ENCODE measurements around the gene PLCB1.

PLCB1 gene

DNA sequence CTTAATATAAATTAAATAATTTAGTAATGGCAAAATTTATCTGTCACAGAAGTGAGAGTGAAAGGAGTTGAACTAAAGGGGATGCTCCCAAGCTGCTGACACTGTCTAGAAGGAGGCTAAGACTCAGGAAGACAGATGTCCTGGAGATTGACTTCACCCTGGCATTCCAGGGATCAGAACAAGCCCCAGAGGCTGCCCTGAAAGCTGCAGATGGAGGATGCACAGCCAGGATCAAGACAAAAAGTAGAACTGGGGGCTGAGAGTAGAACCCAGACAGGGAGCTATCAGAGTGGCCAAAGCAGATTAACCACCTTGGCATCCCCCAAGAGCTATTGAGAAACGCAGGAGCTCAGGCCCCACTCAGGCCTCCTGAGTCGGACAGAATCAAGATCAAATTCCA lies 747.6 kb downstream of the PLCB1 start:
- no peak for DNase-seq (ENCODE audit: low read depth, low spot score)

DNA sequence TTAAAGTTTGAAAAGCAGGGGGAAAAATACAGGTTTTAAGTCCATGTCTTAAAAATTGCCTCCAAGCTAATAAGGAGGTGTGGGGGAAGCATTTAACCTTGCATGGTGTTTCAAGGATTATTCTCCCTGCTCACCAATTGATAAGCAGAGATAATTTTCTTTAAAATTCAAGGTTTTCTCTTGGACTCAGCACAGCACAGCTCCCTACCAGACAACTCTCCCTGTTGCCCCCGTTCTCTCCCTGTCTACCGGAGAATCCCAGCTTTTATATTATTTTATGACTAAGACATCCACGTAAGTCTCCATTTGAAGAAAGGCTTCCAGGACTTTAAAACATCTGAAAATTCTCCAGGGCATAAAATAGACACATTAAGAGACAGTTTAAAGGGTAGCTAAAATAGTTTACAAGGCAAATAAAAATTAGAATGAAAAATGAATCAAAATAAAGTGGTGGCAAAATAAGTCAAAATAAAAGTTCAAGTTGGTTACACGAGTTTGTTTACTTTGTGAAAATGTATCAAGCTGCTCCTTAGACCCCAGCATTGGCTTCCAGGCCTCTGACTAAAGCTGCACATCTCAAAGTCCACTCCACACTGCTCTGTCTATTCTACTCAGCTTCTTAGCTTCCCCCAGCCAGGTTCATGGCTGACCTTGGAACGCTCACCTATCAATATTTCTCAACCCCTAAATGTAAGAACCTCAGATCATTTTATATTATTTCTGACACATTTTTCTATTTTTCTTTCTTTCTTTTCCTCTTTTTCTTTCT lies 748.2 kb downstream of the PLCB1 start:
- DNase-seq (ENCODE audit: low read depth, low spot score), result no peak

- DNase-seq (ENCODE audit: low read depth, low spot score), result no peak
Measured at GRCh38 chr20:8891039-8891438, 759.0 kb downstream of the PLCB1 start.

DNA sequence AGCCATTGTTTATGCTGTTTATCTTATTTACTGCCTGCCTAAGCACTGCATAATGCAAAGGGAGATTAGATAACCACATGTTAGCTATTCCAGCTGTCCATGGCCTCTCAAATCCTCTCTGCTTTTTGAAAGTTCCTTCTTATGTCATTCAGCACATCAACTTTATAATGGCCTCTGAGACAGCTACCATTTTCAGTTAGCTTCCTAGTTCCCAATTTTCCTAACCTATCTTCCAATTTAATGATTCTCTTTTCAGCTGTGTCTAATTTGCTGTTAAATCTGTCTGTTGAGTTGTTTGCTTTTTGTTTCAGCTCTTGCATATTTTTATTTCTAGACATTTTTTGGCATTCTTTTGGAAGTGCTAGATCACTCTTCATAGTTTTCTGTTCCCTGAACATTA lies 763.4 kb downstream of the PLCB1 start:
- no peak for DNase-seq (ENCODE audit: low read depth, low spot score)

DNA sequence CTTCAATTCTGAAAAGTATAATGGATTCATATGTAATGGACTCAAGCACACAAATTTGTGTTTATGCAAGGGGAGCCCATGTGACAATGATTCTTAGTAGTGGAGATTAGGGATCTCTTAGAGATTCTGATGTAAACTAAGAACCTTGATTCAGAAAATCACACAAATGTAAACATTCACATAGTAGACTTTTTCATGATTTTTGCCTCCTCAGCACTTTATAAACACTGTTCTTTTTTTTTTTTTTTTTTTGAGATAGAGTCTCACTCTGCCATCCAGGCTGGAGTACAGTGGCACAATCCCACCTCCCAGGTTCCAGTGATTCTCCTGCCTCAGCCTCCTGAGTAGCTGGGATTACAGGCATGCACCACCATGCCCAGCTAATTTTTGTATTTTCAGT lies 766.8 kb downstream of the PLCB1 start:
- DNase-seq (ENCODE audit: low read depth, low spot score), result no peak

DNA sequence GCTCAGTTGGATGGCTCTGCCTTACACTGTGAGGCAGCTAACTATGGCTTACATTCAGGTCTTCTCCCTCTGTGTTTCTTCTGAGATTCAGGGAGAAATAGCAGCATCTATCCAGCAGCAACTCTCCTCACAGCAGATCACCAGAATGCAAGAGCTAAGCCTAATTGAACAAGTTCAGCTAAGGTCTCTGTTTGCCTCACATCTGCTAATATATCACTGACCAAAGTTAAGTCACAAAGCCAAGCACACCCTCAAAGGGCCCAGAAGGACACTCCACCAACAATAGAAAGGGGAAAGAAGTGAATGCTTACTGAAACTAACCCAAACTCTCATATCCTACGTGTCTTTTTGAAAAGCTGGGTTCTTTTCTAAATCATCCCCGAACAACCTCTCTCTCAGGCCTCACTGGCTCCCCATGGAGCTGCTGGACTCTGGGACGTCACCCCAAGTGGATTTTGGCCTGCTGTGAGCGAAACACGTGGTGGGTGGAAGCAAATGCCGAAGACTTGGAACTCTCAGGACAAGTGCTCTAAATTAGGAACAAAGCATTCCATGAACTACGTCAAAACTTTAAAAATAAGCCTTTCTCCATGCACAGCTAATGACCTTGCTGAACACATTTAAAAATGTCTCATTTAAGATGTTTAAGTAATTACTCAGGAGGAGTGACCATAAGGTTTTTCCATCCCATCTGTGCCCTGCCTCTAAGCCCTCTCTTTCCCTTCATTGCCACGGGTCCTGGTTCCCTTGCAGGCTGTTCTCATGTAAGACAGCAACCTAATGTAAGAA lies 769.4 kb downstream of the PLCB1 start:
- no peak for DNase-seq (ENCODE audit: low read depth, low spot score)

DNA sequence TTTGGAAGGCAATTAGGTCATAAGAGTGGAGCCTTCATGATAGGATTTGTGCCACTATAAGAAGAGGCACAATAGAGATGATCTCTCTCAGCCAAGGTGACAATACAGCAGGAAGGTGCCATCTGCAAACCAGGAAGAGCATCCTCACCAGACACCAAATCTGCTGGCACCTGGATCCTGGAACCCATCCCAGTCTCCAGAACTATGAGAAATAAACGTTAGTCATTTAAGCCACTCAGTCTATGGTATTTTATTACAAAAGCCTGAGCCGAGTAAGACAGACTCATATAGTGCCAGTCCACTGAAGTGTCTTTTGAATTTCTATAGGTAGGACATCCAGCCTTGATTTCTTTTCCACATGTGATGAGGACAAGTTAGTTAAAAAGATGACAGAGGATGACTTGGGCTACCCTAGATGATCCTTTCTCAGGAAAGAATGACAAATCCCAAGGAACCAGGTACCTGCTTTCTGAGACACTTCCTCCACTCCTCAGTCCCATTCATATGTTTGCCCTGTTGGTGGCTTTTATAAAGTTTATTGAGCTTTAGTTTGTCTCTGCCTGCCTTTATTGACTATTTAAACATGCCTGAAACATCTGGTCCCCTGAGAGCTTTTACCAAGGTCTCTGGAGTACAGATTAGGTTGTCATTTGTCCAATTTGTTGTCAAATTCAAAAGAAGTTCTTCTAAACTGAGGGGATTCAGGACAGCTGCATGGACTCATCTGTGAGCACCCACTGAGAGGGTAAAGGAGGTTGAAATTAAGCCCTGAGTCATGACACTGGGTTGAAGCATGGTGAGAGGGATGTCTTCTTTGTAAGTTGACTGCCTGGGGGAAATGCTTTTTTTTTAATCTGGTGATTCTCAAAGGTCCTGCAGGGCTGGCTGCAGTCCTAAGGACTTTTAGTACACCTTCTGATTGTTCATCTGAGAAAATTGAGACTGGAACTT lies 771.9 kb downstream of the PLCB1 start:
- peak; percentile 18 for DNase-seq (ENCODE audit: low read depth, low spot score)

DNA sequence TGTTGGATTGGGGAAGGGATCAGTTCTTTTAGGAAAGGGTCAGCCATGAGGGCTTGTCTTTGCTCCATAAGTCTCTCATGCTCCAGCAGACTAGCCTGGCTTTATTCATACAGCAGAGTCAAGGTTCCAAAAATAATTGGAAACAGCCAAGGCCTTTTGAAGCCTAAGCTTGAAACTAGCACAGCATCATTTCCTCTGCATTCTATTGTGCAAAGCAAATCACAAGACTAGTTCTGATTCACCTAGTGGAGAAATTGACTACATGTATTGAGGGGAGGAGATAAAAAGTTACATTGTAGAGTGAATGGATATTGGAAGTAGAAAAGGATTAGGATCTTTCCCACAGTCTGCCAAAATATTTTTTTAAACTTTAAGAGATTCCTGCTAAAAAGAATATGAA lies 777.5 kb downstream of the PLCB1 start:
- DNase-seq (ENCODE audit: low read depth, low spot score), result no peak

DNA sequence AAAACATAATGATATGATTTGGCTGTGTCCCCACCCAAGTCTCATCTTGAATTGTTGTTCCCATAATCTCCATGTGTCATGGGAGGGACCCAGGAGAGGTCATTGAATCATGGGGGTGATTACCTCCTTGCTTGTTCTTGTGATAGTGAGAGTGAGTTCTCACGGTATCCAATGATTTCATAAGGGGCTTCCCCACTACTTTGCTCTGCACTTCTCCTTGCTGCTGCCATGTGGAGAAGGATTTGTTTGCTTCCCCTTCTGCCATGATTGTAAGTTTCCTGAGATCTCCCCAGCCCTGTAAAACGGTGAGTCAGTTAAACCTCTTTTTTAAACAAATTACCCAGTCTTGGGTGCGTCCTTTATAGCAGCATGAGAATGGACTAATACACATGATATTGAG lies 780.0 kb downstream of the PLCB1 start:
- no peak for DNase-seq (ENCODE audit: low read depth, low spot score)

GRCh38 chr20:8912731-8913130 lies 780.7 kb downstream of the PLCB1 start:
- DNase-seq (ENCODE audit: low read depth, low spot score), result no peak

DNA sequence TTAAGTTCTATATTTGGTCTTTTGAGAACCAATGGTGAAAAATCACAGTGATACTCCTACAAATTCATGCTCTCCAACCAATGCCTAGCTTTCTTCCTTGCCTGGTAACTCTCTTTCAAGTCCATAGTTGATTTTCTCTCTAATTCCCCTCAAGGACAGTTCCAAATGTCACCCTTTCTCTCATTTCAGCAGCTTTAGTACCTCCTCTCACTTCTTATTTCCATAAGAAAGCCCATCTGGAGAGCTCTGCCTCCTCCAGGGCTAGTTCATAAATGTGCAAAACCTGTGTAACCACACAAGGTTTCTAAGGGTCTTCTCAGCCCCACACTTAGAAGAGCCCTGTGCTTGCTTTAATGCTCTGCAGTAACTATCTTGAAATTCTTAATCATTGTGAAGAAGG lies 781.4 kb downstream of the PLCB1 start:
- DNase-seq (ENCODE audit: low read depth, low spot score), result no peak

GRCh38 chr20:8914421-8914820 lies 782.4 kb downstream of the PLCB1 start:
- no peak for DNase-seq (ENCODE audit: low read depth, low spot score)

- no peak for DNase-seq (ENCODE audit: low read depth, low spot score)
Measured at GRCh38 chr20:8917084-8917483, 785.0 kb downstream of the PLCB1 start.

DNA sequence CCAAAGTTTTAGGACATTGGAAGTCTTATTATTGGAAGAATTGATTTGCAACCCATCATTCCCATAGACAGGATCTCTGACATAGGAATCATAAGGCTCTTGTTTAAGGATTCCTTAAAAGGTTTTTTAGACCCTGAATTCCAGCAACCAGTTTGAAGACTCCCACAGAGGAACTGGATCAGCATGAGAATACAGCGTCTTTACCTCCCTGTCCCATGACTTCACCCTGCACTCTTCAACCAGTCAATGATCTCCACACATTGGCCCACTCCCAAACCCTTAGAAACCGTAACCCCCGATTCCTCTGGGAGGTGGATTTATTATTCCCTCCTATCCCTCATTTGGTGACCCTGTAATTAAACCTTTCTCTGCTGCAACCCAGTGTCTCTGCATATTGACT lies 786.1 kb downstream of the PLCB1 start:
- no peak for DNase-seq (ENCODE audit: low read depth, low spot score)

DNA sequence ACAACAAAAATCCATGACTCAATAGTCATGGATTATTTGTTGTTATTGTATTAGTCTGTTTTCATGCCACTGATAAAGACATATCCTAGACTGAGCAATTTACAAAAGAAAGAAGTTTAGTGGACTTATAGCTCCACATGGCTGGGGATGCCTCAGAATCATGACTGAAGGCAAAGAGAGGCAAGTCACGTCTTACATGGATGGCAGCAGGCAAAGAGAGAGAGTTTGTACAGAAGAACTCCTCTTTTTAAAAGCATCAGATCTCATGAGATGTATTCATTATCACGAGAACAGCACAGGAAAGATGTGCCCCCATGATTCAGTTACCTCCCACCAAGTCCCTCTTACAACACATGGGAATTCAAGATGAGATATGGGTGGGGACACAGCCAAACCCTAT lies 792.5 kb downstream of the PLCB1 start:
- no peak for DNase-seq (ENCODE audit: low read depth, low spot score)

DNA sequence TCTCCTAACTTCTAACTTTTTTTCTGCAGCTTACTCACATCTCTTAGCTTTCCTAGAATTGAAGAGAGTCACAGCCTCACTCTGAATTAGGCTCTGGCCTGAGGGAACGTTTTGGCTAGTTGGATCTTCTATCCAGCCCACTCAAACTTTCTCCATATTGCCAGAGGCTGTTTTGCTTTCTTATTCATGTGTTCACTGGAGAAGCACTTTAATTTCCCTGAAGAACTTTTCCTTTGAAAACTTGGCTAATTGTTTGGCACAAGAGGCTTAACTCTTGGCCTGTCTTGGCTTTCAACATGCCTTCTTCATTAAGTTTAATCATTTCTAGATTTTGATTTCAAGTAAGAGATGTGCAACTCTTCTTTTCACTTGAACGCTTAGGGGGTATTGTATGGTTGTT lies 798.7 kb downstream of the PLCB1 start:
- no peak for DNase-seq (ENCODE audit: low read depth, low spot score)

GRCh38 chr20:8932192-8933165 lies 800.4 kb downstream of the PLCB1 start:
- DNase-seq (ENCODE audit: low read depth, low spot score), result no peak

DNA sequence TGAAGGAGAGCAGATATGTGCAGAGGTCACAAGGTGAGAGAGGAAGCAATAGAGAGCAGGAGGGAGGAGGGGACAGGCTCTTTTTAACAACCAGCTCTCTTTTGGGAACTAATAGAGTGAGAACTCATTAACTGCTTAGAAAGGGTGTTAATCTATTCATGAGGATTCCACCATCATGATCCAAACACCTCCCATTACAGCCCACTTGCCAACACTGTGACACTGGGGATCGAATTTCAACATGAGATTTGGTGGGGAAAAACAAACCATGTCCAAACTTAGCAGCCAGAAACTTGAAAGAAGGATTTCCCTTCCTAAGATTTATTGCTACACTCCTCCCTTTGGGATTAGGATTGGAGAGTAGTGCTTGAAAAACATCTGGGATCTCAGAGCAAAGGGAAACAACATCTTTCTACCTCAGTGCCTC lies 801.3 kb downstream of the PLCB1 start:
- DNase-seq (ENCODE audit: low read depth, low spot score), result no peak

- DNase-seq (ENCODE audit: low read depth, low spot score), result no peak
Measured at GRCh38 chr20:8934362-8934761, 802.3 kb downstream of the PLCB1 start.

Measured in brain pericyte (primary cell).